Measurements from ENCODE around the gene DUSP9.
"Not testable (repeated sequence)": the region's sequence is repeated elsewhere in the genome, so short reads cannot be mapped to it uniquely, and the experiment has no call there.

Gene DUSP9

GRCh38 chrX:153697924-153698865, 51.2 kb downstream of the DUSP9 start:
- no peak for DNase-seq (ENCODE audit: insufficient read length, low spot score)
- no peak for TF ChIP-seq POLR2A (IDR thresholded peaks at IDR 0.05; ENCODE audit: low read depth, low read length)
- FAIRE-seq = no peak

- not testable (repeated sequence) for FAIRE-seq; DNase-seq (ENCODE audit: insufficient read length, low spot score)
Measured at GRCh38 chrX:153699210-153699783, 52.3 kb downstream of the DUSP9 start.

- FAIRE-seq; DNase-seq (ENCODE audit: insufficient read length, low spot score): not testable (repeated sequence)
Measured at GRCh38 chrX:153699784-153700371, 52.9 kb downstream of the DUSP9 start.

GRCh38 chrX:153700376-153700945, 53.5 kb downstream of the DUSP9 start:
- no peak for TF ChIP-seq POLR2A (IDR thresholded peaks at IDR 0.05; ENCODE audit: low read depth, low read length)
- no peak for FAIRE-seq
- DNase-seq (ENCODE audit: insufficient read length, low spot score) = no peak

Measured in H54 (cell line).